Fibroblast of upper back skin (primary cell): Measurements from ENCODE around the gene PFN1.
A peak's percentile ranks its signal among the peaks of the same experiment; 100 is the strongest.

Source experiments
- DNase-seq: peaks from one replicate; pipeline ENCODE4 v3.0.0-alpha.2; 2013

Gene PFN1

GRCh38 chr17:4948166-4948930, at the start of gene PFN1:
PFN1 (minus strand) TSS chr17:4948530; CDS start chr17:4948394, 136 bp downstream.
- peak; percentile 95 for DNase-seq

- peak; percentile 83 for DNase-seq
Measured at GRCh38 chr17:4997302-4998026, 49.1 kb upstream of the PFN1 start, which contains the start of the genes INCA1 and KIF1C. INCA1 (minus strand) TSS chr17:4997522; CDS start chr17:4994437, 3,085 bp downstream. KIF1C (plus strand) TSS chr17:4997950; CDS start chr17:5000247, 2,297 bp downstream.

- no peak for DNase-seq
Measured at GRCh38 chr17:4994081-4994595, 45.8 kb upstream of the PFN1 start.

DNA sequence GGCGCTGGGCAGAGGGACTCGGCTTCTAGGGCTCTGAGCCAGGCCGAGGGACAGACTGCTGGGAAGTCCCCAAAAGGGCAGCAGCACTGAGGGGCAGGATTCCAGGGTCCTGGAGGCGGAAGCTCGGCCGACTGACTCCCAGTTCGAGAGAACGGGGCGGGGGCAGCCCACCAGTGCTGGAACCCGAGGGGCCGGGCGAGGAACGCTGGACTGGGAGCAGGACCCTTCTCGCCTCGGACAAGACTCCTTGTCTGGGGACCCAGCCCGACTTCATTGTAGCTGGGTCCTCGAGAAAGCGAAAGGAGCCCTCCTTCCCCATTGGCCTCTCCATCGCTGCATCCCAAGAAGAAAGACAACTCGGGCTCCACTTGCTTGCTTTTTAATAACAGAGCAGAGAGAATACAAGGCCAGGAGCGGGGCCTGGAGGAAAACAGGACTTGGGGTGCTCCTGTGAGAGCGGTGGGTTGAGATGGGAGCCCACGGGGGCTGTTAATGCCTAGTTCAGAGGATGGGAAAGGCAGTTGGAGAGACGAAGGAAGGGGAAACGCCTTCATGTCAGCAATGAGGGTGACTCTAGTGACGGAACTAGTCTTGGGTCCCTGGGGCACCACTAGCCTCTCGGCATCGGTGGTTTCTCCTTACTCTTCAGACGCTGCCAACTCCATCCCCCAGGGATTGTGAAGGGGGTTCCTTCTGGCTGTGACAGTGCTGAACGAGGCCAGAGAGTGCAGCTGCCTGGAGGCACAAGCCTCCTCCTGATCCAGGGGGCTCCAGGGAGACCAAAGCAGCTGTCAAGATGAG, 39.6 kb upstream of the PFN1 start:
- DNase-seq = no peak

GRCh38 chr17:4986951-4987766, 38.8 kb upstream of the PFN1 start, which contains the start of gene CAMTA2:
CAMTA2 (minus strand) TSS chr17:4987675; CDS start chr17:4986222, 1,453 bp downstream.
- peak; percentile 74 for DNase-seq

DNA sequence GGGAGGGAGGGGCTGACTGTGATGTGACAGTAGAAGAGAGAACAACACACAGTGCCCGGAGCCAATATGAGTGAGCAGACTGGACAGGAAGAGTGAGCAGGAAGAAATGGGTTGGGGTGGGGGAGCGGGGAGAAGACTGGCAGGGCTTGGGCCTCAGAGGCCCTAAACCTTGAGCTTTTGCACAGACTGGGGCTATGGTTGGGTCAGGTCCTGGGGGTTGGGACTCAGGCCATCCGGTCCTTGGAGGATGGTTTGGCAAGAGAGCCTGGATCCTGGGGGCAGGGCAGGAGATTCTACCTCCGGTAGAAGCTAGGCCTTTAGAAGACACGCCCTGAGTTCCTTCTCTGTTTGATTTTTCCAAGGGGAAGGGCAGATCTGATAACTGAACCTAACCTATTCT, 38.1 kb upstream of the PFN1 start:
- DNase-seq = no peak

DNA sequence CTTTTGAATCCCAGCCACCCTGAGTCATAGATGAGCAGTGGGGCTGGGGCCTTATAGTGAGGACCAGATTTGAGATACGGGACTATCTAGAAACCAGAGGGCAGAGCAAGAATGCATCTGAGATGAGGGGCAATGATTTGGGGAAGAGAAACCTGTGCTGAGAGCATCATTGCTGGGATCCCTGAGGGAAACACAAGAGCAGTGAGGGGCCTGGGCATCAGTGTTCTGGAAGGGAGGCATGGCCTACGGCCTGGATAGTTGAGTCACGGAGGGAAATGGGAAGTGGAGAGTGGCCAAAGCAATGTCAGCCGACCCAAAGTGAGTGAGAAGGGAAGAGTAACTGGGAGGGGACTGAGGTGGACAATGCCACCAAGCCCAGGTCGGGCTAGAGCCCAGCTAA, 34.0 kb upstream of the PFN1 start:
- no peak for DNase-seq

GRCh38 chr17:4980644-4981216, 32.4 kb upstream of the PFN1 start:
- DNase-seq = peak; percentile 59

DNA sequence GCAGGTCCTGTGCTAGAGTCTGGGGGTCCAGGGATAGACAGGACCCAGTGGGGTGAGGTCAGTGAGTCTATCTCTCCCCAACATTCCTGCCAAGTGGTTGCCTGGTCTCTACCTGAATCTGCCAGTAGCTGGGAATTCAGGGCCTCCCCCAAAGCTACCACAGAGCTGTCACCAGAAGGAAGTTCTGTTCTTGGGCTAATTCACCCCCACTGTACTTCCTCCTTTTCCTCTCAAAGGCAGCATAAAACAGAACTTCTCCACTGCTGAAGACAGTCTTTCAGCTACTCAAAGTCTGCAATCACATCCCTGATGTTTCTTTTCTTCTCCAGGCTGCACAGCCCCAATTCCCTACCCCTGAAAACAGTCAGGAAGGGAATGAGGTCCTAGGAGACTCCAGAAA, 30.4 kb upstream of the PFN1 start:
- DNase-seq = no peak

- no peak for DNase-seq
Measured at GRCh38 chr17:4974115-4974670, 25.9 kb upstream of the PFN1 start.

DNA sequence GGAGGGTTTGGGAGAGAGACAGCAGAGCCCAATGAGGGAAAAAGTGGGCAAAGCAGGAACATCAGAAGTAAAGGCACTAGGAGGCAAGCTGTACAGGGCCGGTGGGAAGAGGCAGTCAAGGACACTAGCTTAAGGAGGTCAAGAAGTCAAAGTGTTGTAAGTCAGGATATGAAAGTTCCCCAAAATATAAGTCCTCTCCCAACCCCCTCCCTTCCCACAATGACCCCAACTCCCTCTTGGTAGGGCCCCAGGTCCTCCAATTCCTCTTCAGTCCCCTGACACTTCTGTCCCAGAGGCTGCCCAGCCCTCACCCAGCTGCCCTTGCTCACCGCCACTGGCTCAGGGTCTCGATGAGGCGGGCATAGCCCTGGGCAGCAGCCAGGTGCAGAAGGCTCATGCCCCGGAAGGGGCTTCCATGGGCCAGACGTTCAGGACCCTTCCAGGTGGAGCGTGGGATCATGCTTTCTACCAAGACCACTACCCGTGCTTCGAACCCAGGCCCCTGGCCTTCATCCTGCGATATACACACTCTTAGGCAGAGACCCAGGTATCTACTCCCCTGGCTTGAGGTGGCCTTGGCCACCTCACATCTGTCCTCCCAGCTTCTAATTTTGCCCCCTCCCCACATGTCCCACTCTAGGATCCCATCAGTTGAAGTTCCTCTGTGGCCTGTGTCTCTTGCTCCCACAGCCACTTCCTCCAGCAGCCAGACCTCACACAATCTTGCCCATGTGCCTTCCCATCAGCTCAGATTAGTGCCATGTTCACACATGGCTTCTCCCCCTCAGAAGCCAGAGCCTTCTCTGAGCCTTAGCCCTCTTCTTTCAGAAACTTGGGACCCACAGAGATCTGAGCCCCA, 25.2 kb upstream of the PFN1 start:
- DNase-seq = no peak

DNA sequence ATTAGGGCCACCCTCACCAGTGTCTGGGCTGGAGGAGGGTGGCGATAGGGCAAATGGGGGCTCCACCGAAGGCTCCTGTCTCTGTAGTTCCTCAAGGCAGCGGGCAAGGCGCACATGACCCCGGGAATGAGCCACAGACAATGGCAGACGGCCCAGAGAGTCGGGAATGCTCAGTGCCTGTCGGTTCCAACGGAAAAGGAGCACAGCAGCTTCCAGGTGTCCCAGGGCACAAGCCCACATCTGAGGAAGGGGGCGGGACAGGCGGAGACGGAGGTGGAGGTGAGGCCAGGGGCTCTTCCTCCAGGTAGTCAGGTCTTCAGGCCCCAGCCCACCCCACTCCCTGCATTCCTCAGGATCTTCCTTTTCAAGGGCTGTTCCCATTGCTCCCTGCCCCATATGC, 24.4 kb upstream of the PFN1 start:
- DNase-seq = no peak

DNA sequence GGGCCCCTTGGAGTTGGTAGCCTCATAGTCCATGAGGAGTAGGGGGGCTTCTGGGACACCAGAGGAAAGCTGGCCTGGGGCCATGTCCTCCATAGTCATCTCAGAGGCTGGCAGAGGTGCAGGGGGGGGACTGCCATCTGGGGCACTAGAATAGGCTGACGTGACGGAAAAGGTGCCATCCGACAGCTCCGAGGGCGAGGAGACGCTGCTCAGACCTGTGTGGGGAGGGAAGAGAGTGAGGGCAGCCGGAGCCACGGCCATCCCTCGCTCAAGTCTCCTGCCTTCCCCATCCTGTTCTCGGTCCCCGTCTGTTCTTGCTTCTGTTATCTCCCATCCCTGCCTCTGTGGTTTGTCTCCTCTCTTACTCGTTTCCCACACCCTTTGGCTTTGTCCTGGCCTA, 24.0 kb upstream of the PFN1 start:
- DNase-seq = no peak

GRCh38 chr17:4971826-4972225, 23.5 kb upstream of the PFN1 start:
- DNase-seq = no peak

- no peak for DNase-seq
Measured at GRCh38 chr17:4970273-4970672, 21.9 kb upstream of the PFN1 start.

DNA sequence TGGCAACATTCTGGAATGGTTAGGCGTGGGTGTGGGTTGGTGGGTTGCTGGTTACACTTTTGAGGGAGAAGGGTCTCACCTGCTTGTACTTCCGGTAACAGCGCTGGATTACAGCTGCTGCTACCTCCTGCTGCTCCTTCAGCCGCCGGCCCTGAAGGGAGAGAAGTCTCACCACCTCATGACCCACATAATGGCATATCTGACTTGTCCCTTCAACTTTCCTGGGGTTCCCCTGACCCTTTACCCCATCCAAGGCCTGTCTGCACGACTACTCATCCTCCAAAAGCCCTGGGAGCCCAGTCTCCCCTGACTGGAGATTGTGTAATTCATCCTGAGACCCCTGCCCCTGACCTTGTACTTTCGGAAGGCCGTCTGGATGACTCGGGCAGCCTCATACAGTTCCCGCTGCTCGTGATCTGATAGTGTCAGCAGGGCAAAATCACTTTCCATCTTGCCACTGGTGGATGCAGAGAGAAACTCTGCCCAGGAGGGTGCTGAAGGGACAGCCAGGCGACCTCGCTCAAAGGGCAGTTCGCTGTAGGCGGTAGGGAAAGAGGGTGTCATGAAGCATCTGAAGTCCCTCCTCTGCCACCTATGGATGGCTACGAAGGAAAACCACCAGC, 21.3 kb upstream of the PFN1 start:
- no peak for DNase-seq

GRCh38 chr17:4969047-4969550, 20.8 kb upstream of the PFN1 start:
- peak; percentile 98 for DNase-seq

DNA sequence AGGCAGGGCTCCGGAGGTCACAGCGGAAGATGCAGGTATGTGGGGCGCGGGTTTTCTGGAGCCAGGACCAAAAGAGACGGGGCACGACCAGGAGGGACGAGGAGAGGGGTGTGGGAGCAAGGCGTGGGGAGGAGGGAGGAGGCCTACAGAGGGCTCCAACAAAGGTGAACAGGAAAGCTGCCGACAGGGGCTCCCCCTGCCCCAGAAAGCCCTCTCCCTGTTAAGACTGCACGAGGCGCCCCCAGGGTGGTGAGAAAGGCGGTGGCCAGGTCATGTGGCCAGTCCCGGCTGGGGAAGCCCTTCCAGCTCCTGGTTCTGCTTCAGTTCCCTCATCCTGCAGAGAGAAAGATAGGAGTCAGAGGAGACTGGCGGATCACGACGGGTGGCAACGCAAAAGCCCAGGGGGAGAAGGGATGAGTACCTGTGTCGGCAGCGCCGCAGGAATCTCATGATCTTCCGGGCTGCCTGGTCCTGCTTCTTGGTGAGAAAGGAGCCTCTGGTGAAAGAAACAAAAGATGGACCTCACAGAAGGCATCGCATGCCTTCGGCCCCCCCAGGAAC, 20.2 kb upstream of the PFN1 start:
- no peak for DNase-seq
